GM19025 (cell line): Measurements from ENCODE around the gene TBCE.

Experiments used
- ATAC-seq: cut with Tn5 transposase; IDR thresholded peaks from one replicate; pipeline ENCODE4 v1.9.1; 2021; ENCODE audit warnings: mild to moderate bottlenecking, low read depth, moderate library complexity; ENCODE audit not compliant: unreplicated experiment

The TBCE gene

GRCh38 chr1:235408503-235408960, 41.3 kb downstream of the TBCE start:
- no peak for ATAC-seq

DNA sequence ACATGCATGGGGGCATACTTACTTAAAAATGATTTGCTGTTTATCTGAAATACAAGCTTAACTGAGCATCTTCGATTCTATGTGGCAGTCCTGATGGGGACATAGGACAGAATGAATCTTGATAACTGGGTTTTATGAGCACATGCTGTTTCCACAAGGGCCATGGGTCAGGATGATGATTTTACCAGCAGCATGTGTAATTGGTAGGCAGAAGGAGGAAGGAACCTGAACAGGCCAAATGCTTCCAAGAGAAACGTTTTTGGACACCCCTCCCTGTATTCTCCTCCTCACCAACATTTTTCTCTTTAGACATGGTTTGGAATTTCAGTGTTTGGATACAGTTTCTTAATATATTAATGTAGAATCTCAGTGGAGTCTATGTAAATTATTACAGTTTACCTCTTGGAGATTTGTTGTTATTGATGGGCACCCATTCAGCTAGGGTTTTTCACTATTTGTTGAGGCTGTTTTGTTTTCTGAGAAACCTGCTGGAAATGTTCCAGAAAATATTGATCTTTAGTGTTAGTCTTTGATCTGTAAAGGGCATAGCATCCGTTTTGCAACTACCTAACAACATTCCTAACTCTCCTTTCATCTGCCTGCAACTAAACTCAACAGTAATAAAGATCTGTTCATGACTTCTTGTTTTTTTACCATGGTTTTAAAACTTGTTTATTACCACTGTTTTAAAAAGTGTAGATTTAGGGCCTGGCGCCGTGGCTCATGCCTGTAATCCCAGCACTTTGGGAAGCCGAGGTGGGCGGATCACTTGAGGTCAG, 42.0 kb downstream of the TBCE start:
- ATAC-seq = no peak

- no peak for ATAC-seq
Observed at GRCh38 chr1:235410467-235410866, 43.2 kb downstream of the TBCE start.

- no peak for ATAC-seq
Observed at GRCh38 chr1:235411489-235412486, 44.6 kb downstream of the TBCE start.

DNA sequence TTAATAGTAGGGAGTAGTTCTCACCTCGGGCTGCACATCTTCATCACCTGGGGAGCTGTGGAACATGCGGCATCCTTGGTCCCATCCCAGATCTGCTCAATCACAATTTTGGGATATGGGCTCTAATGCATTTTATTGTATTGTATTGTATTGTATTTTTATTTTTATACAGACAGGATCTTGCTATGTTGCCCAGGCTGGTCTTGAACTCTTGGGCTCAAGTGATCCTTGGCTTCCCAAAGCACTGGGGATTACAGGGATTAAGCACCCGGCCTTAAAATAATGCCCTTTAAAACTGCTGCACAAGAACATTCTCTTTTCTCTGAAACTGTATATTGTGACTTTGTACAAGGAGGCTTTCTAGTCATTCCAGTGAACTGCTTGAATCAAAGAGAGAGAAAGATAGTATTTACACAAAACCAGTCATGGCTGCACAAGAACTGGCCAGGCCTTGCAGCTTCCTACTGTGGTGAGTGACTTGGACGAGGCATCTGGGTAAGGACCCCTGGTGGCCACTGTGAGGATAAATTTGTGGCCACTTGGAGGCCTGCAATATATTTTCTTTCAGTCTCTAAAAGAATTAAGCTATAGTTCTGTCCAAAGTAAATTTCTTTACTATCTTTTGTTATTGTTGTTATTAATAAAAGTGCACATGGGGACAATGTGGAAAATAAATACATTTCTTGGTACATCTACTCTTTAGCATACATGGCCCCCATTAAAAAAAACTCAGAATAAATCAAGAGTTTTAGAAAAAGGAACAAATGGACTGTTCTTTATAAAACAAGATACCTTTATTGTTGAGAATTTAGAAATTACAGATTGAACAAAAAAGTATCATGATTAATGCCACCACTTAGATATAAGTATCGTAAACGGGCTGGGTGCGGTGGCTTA, 48.0 kb downstream of the TBCE start:
- no peak for ATAC-seq

DNA sequence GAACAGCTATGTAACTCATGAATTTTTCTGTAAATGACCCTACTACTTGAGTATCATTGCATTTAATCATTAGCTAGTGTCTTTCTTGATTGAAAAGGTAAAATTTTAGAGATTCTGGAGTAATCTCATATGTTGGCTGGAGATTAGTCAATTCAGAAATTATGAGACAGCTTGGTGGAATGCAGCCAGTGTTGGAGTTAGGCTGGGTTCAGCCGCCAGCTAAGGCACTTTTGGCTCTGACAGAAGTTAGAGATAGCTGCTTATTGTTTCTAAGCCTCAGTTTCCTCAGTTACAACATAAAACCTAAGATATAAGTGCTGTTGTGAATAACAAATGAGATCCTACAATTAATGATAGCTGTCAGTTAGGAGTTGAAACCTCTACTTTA, 49.4 kb downstream of the TBCE start:
- ATAC-seq = no peak

DNA sequence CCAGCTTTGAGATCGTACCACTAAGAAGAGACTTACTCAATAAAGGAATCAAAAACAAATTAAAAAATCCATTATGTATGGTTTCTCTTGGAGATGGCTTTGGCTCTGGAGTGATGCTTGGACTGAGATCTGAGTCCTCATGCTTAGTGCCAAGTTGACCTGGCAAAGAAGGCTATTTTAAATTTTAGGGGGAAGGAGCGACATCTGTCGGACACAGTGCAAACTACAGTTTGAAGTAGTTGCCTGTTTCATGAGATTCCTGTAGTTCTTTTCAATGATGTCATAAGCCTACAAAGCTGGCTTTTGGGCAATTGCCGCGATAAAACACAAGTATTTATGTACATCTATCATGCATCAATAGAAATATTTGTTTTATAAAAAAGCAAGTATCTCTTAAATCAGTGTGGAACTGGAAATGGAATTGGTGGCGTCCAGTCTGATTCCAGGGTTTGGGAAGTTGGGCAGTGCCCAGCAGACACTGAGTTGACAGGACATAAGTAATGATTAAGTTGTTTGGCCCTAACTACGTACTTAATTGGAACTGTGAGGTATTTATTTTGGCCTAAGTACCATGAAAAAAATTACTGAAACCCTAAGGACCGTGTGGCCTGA, 50.0 kb downstream of the TBCE start:
- no peak for ATAC-seq

DNA sequence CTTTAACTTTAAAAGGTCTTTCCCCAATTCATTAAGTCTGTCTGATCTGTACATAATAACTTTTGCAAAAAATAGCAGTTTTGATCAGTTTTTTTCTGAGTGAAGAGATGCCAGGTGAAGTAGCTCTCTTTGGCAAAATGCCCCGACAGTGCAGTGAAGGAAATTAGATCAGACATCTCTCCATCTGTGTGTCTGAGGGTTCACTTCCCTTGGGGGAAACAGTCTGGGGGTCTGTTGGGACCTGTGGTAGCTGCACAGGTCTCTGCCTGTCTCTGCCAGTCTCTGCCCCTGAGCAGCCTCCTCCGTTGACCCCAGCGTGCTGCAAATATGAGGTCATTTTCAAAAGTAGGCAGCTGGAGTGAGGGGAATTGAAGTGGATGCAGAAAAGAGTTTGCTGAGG, 54.5 kb downstream of the TBCE start:
- no peak for ATAC-seq

GRCh38 chr1:235423214-235423652, 56.0 kb downstream of the TBCE start:
- no peak for ATAC-seq

DNA sequence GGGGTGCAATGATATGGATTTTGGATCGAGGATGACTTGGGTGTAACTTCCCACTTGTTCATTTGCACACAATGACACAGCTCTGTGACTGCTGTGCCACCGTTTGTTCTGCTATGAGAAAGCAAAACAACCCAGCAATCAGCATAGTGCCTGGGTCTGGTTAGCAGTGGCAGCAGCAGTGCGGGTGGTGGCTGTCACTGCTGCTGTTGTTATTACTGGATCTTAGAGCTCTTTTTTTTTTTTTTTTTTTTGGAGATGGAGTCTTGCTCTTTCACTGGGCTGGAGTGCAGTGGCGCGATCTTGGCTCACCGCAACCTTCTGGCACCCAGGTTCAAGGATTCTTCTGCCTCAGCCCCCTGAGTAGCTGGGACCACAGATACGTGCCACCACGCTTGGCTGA, 56.9 kb downstream of the TBCE start:
- no peak for ATAC-seq

DNA sequence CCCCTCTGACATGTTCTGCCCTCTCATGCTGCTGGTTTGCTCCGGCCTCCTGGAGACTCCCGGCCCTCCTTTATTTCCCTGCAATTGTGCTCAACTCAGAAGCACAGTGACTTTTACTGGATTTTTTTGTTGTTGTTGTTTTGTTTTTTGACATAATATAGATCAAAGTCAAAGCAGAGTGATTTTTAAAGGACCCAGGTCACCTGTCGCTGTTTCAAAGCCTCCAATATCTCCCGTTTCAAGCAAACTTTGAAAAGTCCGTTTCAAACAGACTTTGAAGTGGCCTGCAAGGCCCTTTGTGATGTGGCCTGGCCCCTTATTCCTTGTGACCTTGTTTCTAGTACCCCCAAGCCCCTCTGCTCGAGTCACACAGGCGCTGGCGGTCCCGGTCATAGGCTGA, 58.1 kb downstream of the TBCE start:
- no peak for ATAC-seq

GRCh38 chr1:235426143-235426542, 58.9 kb downstream of the TBCE start:
- no peak for ATAC-seq

- no peak for ATAC-seq
Observed at GRCh38 chr1:235426680-235427079, 59.5 kb downstream of the TBCE start.

DNA sequence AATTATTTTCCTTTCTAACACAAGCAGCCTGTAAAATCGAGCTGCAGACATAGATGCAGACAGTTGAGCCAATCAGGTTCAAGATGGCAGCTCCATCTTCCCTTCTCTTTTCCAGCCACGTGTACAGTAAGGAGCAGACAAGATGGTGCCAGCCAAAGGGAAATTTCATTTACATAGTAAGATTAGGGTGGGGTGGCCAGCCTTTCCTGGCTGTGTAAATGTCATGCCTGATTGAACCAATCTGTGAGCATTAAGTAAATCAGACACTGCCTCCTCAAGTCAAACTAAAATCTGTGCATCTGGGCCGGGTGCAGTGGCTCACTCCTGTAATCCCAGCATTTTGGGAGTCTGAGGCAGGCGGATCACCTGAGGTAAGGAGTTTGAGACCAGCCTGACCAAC, 60.2 kb downstream of the TBCE start:
- ATAC-seq = no peak

DNA sequence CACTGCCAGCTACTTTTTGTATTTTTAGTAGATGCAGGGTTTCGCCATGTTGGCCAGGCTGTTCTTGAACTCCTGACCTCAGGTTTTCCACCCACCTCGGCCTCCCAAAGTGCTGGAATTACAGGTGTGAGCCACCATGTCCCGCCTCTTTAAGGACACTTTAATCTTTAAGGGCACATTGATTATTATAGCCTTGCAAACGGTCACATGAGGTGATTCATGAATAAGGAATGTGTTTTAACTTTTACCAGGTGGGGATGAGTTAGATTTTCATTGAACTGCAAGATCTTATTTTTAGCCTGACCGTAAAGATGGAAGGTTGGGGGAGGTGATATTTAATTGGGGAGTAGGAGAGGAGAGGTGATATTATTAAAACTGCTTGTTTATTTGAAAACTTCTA, 61.9 kb downstream of the TBCE start:
- ATAC-seq = no peak

DNA sequence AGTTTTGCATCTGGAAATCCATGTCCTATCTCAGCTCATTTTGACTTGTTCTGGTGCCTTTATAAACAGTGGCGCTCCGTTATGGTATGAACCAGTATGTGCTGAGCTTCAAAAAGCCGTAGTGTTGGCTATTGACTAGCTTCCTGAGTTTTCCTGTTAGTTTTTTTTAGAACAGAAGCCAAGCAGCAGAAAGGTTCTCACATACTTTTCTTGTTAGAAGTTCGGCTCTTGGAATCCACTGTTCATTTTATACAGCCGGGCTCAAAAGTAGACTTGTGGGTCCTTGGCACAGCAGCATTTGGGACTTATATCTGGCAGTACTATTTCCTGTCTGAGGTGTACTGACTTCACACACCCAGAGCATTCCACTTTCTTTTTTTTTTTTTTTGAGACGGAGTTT, 63.8 kb downstream of the TBCE start:
- no peak for ATAC-seq

DNA sequence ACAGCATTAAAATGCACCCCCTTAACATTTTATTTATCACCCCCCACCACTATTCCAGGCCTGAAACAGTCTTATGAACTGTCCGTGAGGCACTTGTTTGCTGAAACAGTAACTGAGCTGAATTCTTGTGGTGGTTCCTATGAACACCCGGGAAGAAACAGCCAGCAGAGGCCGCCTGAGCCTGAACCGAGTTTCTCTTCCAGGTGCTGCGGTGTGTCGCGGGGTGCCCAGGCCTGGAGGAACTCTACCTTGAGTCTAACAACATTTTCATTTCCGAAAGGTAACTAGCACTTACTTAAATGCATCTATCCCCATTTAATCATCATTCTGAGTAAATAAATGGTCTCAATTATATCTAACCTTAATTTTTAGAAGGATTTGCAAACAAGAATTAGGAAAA, 66.8 kb downstream of the TBCE start:
- no peak for ATAC-seq

DNA sequence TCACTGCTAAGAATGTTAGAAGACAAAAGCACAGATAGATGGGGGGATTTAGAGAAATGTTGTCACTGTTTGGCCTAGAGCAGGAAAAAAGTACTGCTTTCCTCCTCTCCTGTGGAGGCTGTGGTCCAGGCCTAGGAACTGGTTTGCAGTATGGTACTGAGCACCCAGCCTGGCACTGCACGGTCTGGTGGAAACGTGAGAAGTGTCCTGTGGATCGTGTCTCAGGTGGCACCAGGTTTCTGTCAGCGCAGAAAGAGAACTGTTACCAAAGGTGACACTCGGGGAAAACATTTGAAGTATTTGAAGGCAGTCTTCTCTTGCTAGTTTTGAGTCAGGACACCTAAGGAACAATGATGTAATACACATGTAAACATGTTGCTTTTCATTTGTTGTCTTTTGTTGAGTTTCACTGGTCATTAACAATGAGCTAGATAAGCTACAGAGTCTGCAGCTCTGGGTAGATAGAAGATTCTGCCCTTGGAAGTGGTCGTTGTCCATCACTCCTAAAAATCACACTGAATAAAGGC, 74.0 kb downstream of the TBCE start:
- ATAC-seq = no peak

- no peak for ATAC-seq
Observed at GRCh38 chr1:235442788-235443429, 75.7 kb downstream of the TBCE start.
